ENCODE data around the gene ETHE1. TPM values are rescaled to one million over a fixed set of nuclear protein-coding genes. Genes with fewer than 3 reads are reported as not detected.

Gene ETHE1
- total RNA-seq, 3 donors from 2014 or later (not counting 1 experiment from before 2014, with no cell fraction given), result 22.0 to 25.6 (median 24.6) TPM

DNA sequence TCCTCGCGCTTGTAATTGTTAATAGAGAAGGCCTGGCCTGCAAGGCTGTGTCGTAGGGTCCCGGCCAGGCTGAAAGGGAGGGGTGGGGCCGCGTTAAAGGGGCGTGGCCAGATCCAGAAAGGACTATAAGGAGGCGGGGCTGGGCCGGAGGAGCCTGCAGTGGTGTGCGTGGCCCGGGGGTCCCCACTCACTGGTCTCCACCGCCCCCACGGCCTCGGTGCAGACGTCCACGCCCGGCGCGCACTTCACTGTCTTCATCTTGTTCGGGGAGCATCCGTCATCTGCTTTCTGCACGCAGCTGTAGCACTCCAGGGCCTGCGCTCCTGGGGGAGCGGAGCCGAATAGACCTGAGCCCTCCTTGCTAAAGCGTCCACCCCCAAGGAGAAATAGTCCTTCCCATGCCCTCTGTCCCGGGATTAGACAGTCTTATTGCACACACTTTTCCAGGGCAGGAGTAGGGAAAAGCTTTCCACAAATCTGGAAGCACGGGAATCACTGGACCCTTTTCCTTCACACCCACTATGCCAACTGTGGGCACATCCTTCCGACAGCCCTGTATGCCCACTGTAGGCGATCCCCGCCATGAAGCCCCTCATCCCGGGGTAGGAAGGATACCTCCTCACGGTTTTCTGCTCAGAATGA lies 62.7 kb downstream of the ETHE1 start:
- Mint-ChIP-seq H3K27ac (peak overlapping the region; percentile 90 to 95), H3K9me3 (no peaks in the 10 kb centered on the region), H3K4me1 (peaks cover 5 to 38% of the 10 kb centered on the region in 2 donors), H3K36me3 (no peaks in the 10 kb centered on the region), H3K27me3 (ENCODE audit: low read depth in 2 of 2) (peaks cover 0 to 9% of the 10 kb centered on the region in 2 donors), H3K4me3 (peak overlapping the region; percentile 94)
- TF ChIP-seq, protein P1, sequence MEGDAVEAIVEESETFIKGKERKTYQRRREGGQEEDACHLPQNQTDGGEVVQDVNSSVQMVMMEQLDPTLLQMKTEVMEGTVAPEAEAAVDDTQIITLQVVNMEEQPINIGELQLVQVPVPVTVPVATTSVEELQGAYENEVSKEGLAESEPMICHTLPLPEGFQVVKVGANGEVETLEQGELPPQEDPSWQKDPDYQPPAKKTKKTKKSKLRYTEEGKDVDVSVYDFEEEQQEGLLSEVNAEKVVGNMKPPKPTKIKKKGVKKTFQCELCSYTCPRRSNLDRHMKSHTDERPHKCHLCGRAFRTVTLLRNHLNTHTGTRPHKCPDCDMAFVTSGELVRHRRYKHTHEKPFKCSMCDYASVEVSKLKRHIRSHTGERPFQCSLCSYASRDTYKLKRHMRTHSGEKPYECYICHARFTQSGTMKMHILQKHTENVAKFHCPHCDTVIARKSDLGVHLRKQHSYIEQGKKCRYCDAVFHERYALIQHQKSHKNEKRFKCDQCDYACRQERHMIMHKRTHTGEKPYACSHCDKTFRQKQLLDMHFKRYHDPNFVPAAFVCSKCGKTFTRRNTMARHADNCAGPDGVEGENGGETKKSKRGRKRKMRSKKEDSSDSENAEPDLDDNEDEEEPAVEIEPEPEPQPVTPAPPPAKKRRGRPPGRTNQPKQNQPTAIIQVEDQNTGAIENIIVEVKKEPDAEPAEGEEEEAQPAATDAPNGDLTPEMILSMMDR (IDR thresholded peaks at IDR 0.05), result no peak
- ATAC-seq (peak; percentile 37 to 59 (median 37)), DNase-seq (peak in 1 of 2 donors; percentile 81)
- no peaks in the 10 kb centered on the region for H3K36me3 ChIP-seq (ENCODE audit: control insufficient read depth, insufficient read depth, low read length)
- intact Hi-C loops (cut with micrococcal nuclease), result no loop called here
- H3K27me3 ChIP-seq (ENCODE audit: control insufficient read depth, insufficient read depth, low read length), result no peaks in the 10 kb centered on the region
- H3K9me3 ChIP-seq (ENCODE audit: control insufficient read depth, insufficient read depth, low read length), result no peaks in the 10 kb centered on the region
- 18% methylated on average over 33 of the region's 33 CpGs for WGBS (ENCODE audit: insufficient coverage)
- peak overlapping the region; percentile 85 for H3K27ac ChIP-seq (ENCODE audit: low read length)
- peaks cover 25% of the 10 kb centered on the region for H3K4me1 ChIP-seq (ENCODE audit: control insufficient read depth, insufficient read depth, low read length)
- peak overlapping the region; percentile 56 for H3K4me3 ChIP-seq (ENCODE audit: low read length)

DNA sequence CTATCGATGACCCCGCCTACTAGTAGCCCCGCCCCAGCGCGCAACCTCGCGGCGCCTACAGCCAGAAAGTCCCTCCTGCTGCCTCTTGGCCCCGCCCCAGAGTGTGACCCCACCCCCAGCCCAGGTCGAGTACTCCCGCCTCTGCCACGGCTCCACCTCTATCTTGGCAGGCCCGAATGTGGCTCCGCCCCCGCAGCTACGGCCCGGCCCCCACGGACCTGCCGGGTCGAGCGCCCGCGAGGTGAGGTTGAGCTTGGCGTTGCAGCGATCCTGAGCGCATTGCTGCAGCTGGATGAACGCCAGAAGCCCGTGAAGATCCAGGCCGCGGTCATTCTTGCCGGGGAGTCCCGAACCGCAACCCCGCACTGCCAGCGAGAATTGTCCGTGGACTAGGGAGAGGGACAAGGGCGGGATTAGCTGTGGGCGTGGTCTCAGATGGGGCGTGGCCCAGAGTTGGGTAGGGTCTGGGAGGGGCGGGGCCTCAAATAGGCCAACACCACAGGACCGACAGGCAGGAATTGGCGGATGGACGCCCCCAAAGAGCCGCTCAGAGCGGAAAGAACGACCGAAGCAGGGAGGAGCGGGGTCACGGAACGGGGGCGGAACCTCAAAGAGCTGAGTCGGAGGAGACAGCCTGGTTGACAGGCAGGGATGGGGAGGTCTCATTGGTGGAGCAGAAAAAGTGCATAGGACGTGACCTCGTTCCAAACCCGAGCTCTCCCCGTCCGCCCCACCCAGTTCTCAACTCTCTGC lies 63.4 kb downstream of the ETHE1 start:
- Mint-ChIP-seq H3K4me1 (peaks cover 5 to 37% of the 10 kb centered on the region in 2 donors), H3K9me3 (no peaks in the 10 kb centered on the region), H3K36me3 (no peaks in the 10 kb centered on the region), H3K4me3 (peak overlapping the region; percentile 94), H3K27me3 (ENCODE audit: low read depth in 2 of 2) (peaks cover 0 to 9% of the 10 kb centered on the region in 2 donors), H3K27ac (peak overlapping the region; percentile 90 to 95)
- under 1% methylated on average over 57 of the region's 57 CpGs for WGBS (ENCODE audit: insufficient coverage)
- Histone ChIP-seq H3K4me3 (ENCODE audit: low read length) (peak overlapping the region; percentile 56), H3K27ac (ENCODE audit: low read length) (peak overlapping the region; percentile 85), H3K4me1 (ENCODE audit: control insufficient read depth, insufficient read depth, low read length) (peaks cover 25% of the 10 kb centered on the region), H3K9me3 (ENCODE audit: control insufficient read depth, insufficient read depth, low read length) (no peaks in the 10 kb centered on the region), H3K27me3 (ENCODE audit: control insufficient read depth, insufficient read depth, low read length) (no peaks in the 10 kb centered on the region), H3K36me3 (ENCODE audit: control insufficient read depth, insufficient read depth, low read length) (no peaks in the 10 kb centered on the region)
- DNase-seq (peak; percentile 98 to 99), ATAC-seq (peak; percentile 87 to 96 (median 87))
- TF ChIP-seq, protein P1 (IDR thresholded peaks at IDR 0.05), result no peak
- intact Hi-C loops (cut with micrococcal nuclease), result loop anchor here (1.0 to 2.0 kb wide), 5 partner anchors 12 to 205 kb away; partner anchors contain the start of genes ETHE1, PHLDB3 and ZNF575

DNA sequence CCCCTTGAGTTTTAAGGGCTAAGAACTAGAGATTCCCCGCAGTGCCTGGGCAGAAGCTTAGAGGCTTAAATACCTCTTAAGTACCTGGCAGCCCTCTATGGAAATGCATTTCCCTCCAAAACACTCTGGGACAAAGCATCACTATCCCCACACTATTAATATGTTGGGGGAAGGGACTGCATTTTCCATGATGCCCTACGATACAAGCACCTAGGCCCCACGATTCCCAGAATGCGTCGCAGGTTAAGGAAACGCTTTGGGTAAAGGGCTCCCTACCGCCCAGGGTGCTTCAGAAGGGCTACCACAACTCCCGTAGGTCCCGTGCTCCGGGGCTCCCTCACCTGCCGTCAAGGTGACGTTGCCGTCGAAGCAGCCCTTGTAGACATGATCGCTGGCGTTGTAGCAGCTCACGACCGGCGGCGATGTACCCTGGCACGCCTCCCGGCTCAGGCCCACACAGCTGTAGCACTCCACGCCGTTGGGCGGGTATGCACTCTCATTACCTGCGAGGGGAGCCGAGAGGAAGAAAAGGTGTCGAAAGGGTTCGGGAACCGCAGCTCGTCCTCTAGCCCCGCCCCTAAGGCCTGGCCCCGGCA lies 64.1 kb downstream of the ETHE1 start:
- intact Hi-C loops (cut with micrococcal nuclease), result loop anchor here (1.0 to 2.0 kb wide), 5 partner anchors 12 to 205 kb away; partner anchors contain the start of genes ETHE1, PHLDB3 and ZNF575
- Histone ChIP-seq H3K9me3 (ENCODE audit: control insufficient read depth, insufficient read depth, low read length) (no peaks in the 10 kb centered on the region), H3K27me3 (ENCODE audit: control insufficient read depth, insufficient read depth, low read length) (no peaks in the 10 kb centered on the region), H3K36me3 (ENCODE audit: control insufficient read depth, insufficient read depth, low read length) (no peaks in the 10 kb centered on the region), H3K4me1 (ENCODE audit: control insufficient read depth, insufficient read depth, low read length) (peaks cover 25% of the 10 kb centered on the region), H3K4me3 (ENCODE audit: low read length) (peak overlapping the region; percentile 25), H3K27ac (ENCODE audit: low read length) (peak overlapping the region; percentile 26)
- DNase-seq (no peak), ATAC-seq (no peak)
- Mint-ChIP-seq H3K36me3 (no peaks in the 10 kb centered on the region), H3K4me3 (peak overlapping the region; percentile 94), H3K4me1 (peaks cover 2 to 30% of the 10 kb centered on the region in 2 donors), H3K9me3 (no peaks in the 10 kb centered on the region), H3K27ac (peak overlapping the region; percentile 90 to 95), H3K27me3 (ENCODE audit: low read depth in 2 of 2) (peaks cover 0 to 9% of the 10 kb centered on the region in 2 donors)
- 15% methylated on average over 33 of the region's 33 CpGs for WGBS (ENCODE audit: insufficient coverage)
- TF ChIP-seq, protein P1 (IDR thresholded peaks at IDR 0.05), result no peak

Data from natural killer cell (primary cell).